AG10803 (cell line): ENCODE measurements around the gene INTS11.
"Not testable (repeated sequence)": the region's sequence is repeated elsewhere in the genome, so short reads cannot be mapped to it uniquely, and the experiment has no call there.

Source experiments
- DNase-seq: peaks from one replicate; pipeline ENCODE4 v3.0.0; 2010; ENCODE audit warnings: low read depth
- H3K4me3 ChIP-seq: 2 replicates; pipeline ENCODE4 v1.5.1; 2011; ENCODE audit warnings: mild to moderate bottlenecking, low read length, control low read depth
- CTCF ChIP-seq: conservative IDR thresholded peaks from 2 replicates; pipeline ENCODE4 v1.5.1; 2011; ENCODE audit warnings: mild to moderate bottlenecking, low read length, control low read depth, inconsistent platforms

Gene INTS11

GRCh38 chr1:1324524-1325287, at the start of gene INTS11, which contains the start of gene CPTP:
Gene INTS11, minus strand, starts transcription at chr1:1324660. Its CDS starts 52 bp downstream, at chr1:1324608.
Gene CPTP, plus strand, starts transcription at chr1:1324802. Its CDS starts 2,109 bp downstream, at chr1:1326911.
- H3K4me3 ChIP-seq: peak within 1 kb of the TSS; percentile 72
- peak; percentile 85 for DNase-seq
- TF ChIP-seq CTCF: no peak

- no peak for TF ChIP-seq CTCF
- no peak for DNase-seq
- peak overlapping the region; percentile 87 for H3K4me3 ChIP-seq
These were observed 49.5 kb upstream of the INTS11 start for GRCh38 chr1:1373815-1374588.

- H3K4me3 ChIP-seq: peak overlapping the region; percentile 87
- no peak for DNase-seq
- no peak for TF ChIP-seq CTCF
These were observed 48.8 kb upstream of the INTS11 start for GRCh38 chr1:1373051-1373814.

GRCh38 chr1:1371746-1372711, 47.6 kb upstream of the INTS11 start:
- TF ChIP-seq CTCF: peak; percentile 74
- DNase-seq: peak; percentile 46
- H3K4me3 ChIP-seq: peak overlapping the region; percentile 9

- DNase-seq: peak; percentile 70
- TF ChIP-seq CTCF: no peak
- no peak overlapping the region for H3K4me3 ChIP-seq
These were observed 46.9 kb upstream of the INTS11 start for GRCh38 chr1:1371364-1371745.

GRCh38 chr1:1370771-1371300, 46.4 kb upstream of the INTS11 start:
- no peak for DNase-seq
- H3K4me3 ChIP-seq: no peak overlapping the region
- TF ChIP-seq CTCF: no peak

- H3K4me3 ChIP-seq, DNase-seq: not testable (repeated sequence)
These were observed 45.6 kb upstream of the INTS11 start for GRCh38 chr1:1370094-1370493.
